GM21737 (cell line): ENCODE results near the gene LILRA2.
"Not testable (repeated sequence)": the region's sequence is repeated elsewhere in the genome, so short reads cannot be mapped to it uniquely, and the experiment has no call there.

ENCODE experiments used
- ATAC-seq: cut with Tn5 transposase; IDR thresholded peaks from one replicate; pipeline ENCODE4 v1.9.1; 2021; ENCODE audit warnings: mild to moderate bottlenecking, moderate library complexity; ENCODE audit not compliant: unreplicated experiment

Gene LILRA2

DNA sequence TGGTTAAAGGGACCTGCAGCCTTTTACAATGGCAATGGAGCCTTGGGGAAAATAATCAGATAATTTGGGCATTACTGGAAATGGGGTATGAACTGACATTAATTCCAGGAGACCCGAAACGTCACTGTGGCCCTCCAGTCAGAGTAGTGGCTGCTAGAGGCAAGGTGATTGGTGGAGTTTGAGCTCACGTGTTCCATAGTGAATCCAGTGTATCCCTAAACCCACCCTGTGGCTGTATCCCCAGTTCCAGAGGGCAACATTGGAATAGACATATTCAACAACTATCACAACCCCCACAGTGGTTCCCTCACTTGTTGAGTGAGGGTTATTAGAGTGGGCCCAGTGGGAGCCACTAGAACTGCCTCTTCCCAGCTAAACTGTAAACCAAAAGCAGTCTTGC is 3.3 kb upstream of the LILRA2 start:
- ATAC-seq, result no peak

DNA sequence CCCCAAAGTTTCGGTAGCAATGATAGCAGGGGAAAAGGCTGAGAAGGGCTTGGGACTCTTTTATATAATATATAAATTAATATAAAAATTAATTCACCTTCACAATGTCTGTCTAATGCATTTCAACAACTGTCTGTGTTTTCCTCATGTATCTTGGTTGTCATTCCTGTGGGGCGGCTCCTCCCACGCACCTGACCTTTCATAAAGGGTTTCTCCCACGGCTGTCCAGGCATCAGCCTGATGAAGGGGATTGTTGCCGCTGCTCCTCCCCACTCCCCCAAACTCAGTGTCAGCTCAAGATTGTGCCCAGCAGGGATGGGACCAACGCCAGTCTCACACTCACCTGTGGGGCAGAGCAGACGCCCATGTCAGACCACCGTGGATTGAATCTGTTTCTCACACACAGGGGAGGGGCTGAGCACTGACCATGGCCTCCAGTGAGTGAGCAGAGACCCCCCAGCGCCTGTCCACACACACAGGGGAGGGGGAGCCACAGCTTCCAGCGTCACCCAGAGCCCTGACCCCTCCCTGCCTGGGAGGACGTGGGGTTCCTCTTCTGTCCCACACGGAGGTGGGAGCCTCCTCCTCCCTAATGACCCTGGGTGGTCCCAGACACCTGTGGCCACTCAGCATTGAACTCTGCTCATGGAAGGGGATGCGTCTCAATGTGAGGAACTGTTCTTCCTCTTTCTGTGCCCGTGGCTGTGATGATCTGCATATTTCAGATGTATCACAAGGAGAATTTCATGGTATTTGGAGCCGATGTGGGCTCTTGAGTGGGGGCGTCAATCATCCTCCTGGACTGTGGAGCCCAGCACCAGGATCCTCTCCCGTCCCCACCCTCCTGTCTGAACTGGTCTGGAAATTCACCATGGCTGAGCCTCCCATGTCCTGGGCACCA is 1.6 kb upstream of the LILRA2 start:
- ATAC-seq, result not testable (repeated sequence)

DNA sequence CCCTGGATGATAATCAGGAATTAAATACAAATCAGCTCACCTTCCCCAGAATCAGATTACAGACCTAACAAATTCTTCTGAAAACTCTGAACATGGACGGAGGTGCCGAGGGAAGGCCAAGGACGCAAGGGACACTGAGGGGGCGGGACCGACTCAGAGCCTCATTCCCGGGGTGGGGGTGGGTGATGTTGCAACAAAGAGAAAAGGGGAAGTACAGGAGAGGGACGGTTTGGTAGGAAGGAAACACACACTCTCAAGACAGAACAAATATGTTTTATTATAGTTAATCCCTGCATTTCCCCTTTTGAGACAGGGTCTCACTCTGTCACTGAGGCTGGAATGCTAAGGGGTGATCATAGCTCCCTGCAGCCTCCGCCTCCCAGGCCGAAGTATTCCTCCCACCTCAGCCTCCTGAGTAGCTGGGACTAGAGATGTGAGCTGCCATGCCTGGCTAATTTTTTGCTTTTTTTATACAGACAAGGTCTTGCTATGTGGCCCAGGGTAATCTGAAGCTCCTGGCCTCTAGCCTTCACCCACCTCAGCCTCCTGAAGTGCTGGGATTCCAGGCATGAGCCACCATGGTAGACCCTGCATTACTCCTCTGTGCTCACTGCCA is 786 bp upstream of the LILRA2 start:
- ATAC-seq, result no peak

DNA sequence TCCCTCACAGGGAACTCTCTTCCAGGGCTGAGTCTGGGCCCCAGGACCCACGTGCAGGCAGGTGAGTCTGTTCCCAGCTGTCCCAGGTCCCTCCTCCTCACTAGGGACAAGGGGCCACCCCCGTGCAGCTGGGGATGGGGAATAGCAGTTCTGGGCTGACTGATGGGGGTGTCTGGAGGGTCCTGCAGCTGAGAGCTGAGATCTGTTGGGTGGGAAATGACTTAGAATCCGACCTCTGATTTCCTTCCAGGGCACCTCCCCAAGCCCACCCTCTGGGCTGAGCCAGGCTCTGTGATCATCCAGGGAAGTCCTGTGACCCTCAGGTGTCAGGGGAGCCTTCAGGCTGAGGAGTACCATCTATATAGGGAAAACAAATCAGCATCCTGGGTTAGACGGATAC is 461 bp downstream of the LILRA2 start:
- ATAC-seq, result no peak

DNA sequence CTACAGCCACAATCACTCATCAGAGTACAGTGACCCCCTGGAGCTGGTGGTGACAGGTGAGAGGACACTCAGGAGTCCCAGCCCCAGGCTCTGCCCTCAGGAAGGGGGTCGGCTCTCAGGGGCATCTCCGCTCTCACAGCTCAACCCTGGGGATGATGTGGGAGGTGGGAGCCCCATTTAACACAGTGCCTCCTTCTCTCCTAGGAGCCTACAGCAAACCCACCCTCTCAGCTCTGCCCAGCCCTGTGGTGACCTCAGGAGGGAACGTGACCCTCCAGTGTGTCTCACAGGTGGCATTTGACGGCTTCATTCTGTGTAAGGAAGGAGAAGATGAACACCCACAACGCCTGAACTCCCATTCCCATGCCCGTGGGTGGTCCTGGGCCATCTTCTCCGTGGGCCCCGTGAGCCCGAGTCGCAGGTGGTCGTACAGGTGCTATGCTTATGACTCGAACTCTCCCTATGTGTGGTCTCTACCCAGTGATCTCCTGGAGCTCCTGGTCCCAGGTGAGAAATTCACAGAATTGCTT is 1.0 kb downstream of the LILRA2 start:
- ATAC-seq, result no peak

DNA sequence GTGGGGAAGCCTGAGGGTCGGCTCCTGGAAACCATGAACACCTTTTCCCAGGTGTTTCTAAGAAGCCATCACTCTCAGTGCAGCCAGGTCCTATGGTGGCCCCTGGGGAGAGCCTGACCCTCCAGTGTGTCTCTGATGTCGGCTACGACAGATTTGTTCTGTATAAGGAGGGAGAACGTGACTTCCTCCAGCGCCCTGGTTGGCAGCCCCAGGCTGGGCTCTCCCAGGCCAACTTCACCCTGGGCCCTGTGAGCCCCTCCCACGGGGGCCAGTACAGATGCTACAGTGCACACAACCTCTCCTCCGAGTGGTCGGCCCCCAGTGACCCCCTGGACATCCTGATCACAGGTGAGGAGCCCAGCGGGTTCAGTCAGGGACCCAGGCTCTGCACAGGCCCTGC is 1.6 kb downstream of the LILRA2 start:
- ATAC-seq, result not testable (repeated sequence)

DNA sequence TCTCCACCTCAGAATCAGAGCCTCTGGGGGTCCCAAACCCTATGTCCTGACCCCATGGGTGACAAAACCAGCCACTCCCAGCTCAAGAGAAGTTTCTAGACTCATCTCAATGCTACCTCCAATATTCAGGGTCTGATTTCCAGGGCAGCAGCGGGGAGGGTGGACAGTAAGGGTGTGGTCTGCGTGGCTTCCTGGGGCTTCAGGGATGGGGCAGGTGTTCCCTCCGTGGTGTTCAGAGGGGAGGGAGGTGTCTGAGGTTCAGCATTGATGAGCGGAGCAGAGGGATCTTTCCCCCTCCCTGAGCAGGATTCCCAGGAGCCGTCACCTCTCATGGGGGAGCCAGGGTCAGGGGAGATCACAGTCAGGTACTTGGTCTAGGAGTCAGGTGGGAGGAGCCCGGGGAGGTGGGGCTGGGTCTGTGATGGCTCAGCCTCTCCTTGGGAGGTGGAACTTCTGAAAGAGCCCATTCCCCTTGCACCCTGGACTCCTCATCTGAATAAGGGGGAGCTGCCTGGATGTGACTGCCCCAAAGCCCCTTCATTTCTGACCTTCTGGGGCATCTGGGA is 2.9 kb downstream of the LILRA2 start:
- no peak for ATAC-seq

DNA sequence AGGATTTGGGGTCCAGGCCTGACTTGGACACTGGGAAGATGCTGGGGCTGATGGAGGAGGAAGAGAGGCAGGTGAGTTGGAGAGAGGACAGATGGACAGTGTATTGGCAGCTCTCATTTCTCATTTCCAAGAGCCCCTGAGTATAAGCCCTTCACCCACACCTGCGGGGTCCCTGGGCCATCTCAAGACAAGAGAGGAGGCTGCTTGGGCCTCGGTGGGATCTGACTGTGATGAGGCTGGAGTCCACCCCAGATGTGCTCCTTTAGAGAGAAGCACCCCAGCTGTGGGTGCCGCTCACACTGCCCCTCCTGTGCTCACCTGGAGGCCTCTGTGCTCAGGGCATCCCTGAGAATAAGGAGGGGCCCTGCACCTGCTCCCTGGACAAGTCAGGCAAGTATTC is 3.7 kb downstream of the LILRA2 start:
- no peak for ATAC-seq

DNA sequence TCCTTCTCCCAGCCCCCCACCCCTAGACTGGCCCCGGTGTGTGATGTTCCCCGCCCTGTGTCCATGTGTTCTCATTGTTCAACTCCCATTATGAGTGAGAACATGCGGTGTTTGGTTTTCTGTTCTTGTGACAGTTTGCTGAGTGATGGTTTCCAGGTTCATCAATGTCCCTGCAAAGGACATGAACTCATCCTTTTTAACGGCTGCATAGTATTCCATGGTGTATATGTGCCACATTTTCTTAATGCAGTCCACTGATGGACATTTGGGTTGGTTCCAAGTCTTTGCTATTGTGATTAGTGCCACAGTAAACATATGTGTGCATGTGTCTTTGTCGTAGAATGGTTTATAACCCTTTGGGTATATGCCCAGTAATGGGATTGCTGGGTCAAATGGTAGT is 4.7 kb downstream of the LILRA2 start:
- not testable (repeated sequence) for ATAC-seq

DNA sequence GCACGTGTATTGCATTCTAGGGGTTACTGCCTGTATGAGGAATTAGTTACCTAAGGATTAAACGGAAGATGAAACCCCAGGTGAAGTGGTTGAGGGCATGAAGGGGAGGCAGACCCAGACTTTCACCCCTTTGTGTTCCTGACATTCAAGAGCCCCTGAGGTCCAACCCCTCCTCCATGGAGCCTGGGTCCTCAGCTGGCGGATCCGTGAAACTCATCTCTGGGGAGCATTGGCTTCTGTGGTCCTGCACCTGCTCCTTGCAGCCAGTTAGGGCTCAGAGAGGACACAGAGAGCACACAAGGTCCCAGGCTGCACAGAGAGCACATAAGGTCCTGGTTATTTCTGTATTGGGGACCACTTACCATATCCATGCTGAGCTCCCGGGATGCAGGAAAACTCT is 12.8 kb downstream of the LILRA2 start:
- no peak for ATAC-seq

DNA sequence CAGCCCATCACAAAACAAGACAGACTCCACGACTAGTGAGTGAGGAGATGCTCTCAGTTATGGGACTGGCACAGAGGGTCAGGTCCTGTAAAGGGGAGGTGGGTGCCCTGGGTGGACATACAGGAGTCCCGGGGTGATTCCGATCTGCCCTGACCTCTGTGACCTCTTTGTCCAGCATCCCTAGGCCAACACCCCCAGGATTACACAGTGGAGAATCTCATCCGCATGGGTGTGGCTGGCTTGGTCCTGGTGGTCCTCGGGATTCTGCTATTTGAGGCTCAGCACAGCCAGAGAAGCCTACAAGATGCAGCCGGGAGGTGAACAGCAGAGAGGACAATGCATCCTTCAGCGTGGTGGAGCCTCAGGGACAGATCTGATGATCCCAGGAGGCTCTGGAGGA is 13.4 kb downstream of the LILRA2 start:
- ATAC-seq, result no peak

DNA sequence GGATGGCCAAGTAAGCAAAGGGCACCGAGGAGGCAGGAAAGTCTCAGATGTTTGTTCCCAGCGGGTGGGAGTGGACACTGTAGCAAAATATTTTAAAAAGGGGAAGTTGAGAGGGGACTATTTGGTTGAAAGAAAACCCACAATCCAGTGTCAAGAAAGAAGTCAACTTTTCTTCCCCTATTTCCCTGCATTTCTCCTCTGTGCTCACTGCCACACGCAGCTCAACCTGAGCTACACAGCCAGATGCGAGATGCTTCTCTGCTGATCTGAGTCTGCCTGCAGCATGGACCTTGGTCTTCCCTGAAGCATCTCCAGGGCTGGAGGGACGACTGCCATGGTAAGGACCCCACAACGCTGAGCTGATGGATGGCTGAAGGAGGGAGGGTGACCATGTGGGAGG is 19.9 kb downstream of the LILRA2 start, which contains the start of gene LILRA1:
TSS of gene LILRA1 (plus strand) at position 188 of the 400 bp plus-strand sequence. CDS start 613 bp downstream, outside the sequence.
- ATAC-seq, result not testable (repeated sequence)

DNA sequence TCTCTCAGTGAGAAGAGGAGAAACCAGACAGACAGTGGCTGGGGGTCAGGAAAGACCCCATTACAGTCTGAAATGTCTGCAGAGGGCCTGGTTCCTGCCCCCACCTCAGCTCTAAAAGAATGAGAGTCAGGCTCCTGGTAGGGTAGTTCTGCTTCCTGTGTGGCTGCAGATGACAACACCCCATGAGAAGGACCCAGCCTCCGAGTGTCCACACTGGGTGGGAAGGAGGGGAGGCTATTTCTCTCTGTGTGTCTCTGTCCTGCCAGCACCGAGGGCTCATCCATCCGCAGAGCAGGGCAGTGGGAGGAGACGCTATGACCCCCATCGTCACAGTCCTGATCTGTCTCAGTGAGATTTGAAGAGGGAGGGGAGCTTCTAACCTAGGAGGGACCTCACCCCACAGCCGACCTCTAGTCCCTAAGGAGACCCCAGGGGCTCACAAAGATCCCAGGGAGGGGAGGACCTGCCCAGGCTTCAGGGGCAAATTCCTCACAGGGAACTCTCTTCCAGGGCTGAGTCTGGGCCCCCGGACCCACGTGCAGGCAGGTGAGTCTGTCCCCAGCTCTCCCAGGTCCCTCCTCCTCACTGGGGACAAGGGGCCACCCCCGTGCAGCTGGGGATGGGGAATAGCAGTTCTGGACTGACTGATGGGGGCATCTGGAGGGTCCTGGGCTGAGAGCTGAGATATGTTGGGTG is 20.5 kb downstream of the LILRA2 start:
- ATAC-seq, result not testable (repeated sequence)

DNA sequence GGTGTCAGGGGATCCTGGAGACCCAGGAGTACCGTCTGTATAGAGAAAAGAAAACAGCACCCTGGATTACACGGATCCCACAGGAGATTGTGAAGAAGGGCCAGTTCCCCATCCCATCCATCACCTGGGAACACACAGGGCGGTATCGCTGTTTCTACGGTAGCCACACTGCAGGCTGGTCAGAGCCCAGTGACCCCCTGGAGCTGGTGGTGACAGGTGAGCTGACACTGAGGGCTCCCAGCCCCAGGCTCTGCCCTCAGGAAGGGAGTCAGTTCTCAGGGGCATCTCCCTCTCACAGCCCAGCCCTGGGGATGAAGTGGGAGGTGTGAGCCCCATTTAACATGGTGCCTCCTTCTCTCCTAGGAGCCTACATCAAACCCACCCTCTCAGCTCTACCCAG is 21.1 kb downstream of the LILRA2 start:
- ATAC-seq, result no peak

DNA sequence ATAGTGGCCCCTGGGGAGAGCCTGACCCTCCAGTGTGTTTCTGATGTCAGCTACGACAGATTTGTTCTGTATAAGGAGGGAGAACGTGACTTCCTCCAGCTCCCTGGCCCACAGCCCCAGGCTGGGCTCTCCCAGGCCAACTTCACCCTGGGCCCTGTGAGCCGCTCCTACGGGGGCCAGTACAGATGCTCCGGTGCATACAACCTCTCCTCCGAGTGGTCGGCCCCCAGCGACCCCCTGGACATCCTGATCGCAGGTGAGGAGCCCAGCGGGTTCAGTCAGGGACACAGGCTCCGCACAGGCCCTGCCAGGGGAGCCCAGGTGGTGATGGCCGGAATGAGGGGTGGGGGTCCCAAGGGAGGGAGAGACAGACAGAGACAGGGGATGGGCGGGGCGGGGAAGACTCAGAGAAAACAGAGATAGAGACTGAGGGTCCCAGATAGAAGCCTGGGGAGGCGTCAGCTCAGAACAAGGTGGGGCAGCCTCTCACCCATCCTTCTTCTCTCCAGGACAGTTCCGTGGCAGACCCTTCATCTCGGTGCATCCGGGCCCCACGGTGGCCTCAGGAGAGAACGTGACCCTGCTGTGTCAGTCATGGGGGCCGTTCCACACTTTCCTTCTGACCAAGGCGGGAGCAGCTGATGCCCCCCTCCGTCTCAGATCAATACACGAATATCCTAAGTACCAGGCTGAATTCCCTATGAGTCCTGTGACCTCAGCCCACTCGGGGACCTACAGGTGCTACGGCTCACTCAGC is 22.3 kb downstream of the LILRA2 start:
- not testable (repeated sequence) for ATAC-seq

DNA sequence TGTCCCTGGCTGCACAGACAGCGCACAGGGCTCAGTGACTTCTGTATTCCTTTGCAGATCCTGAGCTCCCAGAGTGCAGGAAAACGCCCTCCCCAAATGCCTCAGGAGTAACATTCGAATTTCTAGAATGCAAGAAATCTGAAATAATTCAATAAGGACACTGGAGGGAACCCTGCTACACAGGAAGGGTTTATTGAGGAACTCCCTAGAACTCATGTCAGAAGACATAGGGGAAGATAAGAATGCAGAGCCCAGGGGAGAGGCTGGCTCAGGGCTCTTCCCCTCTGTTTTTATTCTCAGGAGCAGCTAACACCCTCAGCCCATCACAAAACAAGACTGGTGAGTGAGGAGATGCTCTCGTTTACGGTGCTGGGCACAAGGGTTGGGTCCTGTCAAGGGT is 26.6 kb downstream of the LILRA2 start:
- ATAC-seq, result no peak

DNA sequence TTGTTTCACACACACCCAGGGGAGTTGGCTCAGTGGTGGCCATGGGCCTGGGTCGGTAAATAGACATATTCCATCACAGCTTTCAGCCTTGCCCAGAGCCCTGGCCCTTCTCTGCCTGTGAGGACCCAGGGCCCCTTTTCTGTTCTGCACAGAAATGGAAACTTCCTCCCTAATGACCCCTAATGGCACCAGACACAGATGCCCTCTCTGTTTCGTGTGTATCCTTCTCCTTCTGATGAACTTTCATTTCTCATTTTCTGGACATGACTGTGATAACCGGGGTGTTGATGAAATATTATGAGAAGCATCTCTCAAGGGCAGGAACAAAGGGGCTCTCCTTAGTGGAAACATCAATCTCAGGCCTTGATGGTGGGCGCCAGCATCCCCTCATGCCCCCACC is 32.6 kb downstream of the LILRA2 start:
- ATAC-seq, result no peak

DNA sequence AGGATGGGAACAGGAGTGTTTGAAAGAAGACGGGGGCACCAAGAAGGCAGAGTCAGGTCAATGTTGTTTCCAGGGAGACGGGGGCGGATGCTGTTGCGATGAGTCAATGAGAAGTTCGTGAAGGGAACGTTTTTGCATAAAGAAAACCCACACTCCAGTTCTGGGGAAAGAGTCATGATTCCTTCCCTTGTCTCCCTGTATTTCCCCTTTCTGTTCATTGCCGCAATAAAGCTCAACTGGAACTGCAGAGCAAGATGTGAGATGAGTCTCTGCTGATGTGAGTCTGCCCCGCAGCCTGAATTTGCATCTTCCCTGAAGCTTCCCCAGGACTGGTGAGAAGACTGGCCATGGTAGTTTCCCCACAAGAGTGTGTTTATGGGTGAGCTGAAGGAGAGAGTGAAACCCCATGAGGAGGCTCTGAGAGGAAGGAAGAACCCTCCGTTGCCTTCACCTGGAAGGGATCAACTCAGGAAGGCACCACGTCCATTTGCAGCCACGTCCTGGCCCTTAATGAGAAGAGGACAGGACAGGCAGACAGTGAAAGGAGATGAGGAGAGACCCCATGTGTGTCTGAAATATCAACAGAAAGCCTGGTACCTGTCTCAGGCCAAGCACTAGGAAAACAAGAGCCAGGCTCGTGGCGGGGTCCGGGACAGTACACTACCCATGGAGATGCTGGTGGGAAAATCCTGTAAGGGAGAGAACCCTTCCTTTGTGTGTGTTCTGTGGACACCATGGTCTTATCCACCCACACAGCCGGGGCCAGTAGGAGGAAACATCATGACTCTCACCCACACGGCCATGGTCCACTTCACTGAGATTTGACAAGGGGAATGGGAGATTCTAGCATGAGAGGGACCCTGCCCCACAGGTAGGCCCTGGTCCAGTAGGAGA is 33.5 kb downstream of the LILRA2 start:
- peak; percentile 55 for ATAC-seq

DNA sequence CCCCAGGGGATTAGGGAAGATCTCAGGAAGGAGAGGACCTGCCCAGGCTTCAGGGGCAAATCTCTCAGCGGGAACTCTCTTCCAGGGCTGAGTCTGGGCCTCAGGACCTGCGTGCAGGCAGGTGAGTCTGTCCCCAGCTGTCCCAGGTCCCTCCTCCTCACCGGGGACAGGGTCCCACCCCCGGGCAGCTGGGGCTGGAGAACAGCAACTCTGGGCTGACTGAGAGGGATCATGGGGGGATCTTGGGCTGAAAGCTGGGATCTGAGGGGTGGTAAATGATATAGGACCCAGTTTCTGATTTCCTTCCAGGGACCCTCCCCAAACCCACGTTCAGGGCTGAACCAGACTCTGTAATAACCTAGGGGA is 34.2 kb downstream of the LILRA2 start:
- ATAC-seq, result no peak
